ENCODE measurements around the gene PLCH1.

- TF ChIP-seq ZNF180 (CRISPR knock-in tag; IDR thresholded peaks at IDR 0.05; ENCODE audit: borderline replicate concordance, low read depth) (no peak), ZNF562 (CRISPR knock-in tag; IDR thresholded peaks at IDR 0.05; ENCODE audit: borderline replicate concordance) (no peak), CTCF (CRISPR knock-in tag; IDR thresholded peaks at IDR 0.05) (no peak), ESRRA (CRISPR knock-in tag; IDR thresholded peaks at IDR 0.05; ENCODE audit: low read depth) (no peak), ZNF878 (CRISPR knock-in tag; IDR thresholded peaks at IDR 0.05) (no peak), POLR2AphosphoS5 (IDR thresholded peaks at IDR 0.05; ENCODE audit: low read depth, low read length) (no peak), NFIC (IDR thresholded peaks at IDR 0.05; ENCODE audit: low read length) (no peak), POLR2A (IDR thresholded peaks at IDR 0.05; ENCODE audit: insufficient read depth in 1 of 2, low read depth in 2 of 2, low read length in 2 of 2) (no peak), ZNF33B (CRISPR knock-in tag; IDR thresholded peaks at IDR 0.05) (no peak), HINFP (CRISPR knock-in tag; IDR thresholded peaks at IDR 0.05; ENCODE audit: low read depth) (no peak), PHB2 (IDR thresholded peaks at IDR 0.05; ENCODE audit: partially characterized antibody) (no peak)
- TF ChIP-seq, protein P1, sequence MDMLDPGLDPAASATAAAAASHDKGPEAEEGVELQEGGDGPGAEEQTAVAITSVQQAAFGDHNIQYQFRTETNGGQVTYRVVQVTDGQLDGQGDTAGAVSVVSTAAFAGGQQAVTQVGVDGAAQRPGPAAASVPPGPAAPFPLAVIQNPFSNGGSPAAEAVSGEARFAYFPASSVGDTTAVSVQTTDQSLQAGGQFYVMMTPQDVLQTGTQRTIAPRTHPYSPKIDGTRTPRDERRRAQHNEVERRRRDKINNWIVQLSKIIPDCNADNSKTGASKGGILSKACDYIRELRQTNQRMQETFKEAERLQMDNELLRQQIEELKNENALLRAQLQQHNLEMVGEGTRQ (IDR thresholded peaks at IDR 0.05; ENCODE audit: low read depth, low read length) = no peak
- TF ChIP-seq, protein P1 (CRISPR knock-in tag; IDR thresholded peaks at IDR 0.05; ENCODE audit: borderline replicate concordance) = no peak
- TF ChIP-seq, protein P2, sequence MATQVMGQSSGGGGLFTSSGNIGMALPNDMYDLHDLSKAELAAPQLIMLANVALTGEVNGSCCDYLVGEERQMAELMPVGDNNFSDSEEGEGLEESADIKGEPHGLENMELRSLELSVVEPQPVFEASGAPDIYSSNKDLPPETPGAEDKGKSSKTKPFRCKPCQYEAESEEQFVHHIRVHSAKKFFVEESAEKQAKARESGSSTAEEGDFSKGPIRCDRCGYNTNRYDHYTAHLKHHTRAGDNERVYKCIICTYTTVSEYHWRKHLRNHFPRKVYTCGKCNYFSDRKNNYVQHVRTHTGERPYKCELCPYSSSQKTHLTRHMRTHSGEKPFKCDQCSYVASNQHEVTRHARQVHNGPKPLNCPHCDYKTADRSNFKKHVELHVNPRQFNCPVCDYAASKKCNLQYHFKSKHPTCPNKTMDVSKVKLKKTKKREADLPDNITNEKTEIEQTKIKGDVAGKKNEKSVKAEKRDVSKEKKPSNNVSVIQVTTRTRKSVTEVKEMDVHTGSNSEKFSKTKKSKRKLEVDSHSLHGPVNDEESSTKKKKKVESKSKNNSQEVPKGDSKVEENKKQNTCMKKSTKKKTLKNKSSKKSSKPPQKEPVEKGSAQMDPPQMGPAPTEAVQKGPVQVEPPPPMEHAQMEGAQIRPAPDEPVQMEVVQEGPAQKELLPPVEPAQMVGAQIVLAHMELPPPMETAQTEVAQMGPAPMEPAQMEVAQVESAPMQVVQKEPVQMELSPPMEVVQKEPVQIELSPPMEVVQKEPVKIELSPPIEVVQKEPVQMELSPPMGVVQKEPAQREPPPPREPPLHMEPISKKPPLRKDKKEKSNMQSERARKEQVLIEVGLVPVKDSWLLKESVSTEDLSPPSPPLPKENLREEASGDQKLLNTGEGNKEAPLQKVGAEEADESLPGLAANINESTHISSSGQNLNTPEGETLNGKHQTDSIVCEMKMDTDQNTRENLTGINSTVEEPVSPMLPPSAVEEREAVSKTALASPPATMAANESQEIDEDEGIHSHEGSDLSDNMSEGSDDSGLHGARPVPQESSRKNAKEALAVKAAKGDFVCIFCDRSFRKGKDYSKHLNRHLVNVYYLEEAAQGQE (IDR thresholded peaks at IDR 0.05; ENCODE audit: borderline replicate concordance in 1 of 2, low read depth in 1 of 2, low read length in 2 of 2) = no peak
Observed at GRCh38 chr3:155425396-155425795, 319.5 kb downstream of the PLCH1 start.

Measured in HepG2 (cell line).